Measurements from ENCODE around the gene TMEM131.

DNA sequence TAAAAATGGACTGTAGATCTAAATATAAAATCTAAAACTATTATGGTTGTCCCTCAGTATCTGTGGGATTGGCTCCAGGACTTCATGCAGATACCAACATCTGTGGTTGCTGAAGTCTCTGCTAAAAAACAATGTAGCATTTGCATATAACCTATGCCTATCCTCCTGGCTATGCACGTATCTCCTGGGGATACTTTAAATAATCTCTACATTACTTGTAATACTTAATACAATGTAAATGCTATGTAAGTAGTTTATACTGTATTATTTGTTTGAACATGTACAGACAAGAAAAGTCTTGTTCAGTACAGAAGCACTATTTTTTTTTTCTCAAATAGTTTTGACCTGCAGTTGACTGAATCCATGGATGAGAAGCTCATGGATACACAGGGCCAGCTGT lies 147.4 kb downstream of the TMEM131 start:
- TF ChIP-seq, protein P1, sequence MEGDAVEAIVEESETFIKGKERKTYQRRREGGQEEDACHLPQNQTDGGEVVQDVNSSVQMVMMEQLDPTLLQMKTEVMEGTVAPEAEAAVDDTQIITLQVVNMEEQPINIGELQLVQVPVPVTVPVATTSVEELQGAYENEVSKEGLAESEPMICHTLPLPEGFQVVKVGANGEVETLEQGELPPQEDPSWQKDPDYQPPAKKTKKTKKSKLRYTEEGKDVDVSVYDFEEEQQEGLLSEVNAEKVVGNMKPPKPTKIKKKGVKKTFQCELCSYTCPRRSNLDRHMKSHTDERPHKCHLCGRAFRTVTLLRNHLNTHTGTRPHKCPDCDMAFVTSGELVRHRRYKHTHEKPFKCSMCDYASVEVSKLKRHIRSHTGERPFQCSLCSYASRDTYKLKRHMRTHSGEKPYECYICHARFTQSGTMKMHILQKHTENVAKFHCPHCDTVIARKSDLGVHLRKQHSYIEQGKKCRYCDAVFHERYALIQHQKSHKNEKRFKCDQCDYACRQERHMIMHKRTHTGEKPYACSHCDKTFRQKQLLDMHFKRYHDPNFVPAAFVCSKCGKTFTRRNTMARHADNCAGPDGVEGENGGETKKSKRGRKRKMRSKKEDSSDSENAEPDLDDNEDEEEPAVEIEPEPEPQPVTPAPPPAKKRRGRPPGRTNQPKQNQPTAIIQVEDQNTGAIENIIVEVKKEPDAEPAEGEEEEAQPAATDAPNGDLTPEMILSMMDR (IDR thresholded peaks at IDR 0.05): no peak
- TF ChIP-seq POLR2A (IDR thresholded peaks at IDR 0.05): no peak

Data from heart left ventricle (tissue), 13 donors.